K562 (cell line): ENCODE measurements around the gene RBBP4. TPM values are rescaled to one million over a fixed set of nuclear protein-coding genes. Genes with fewer than 3 reads are reported as not detected.

Experiments used
- ARID1B ChIP-seq: fragments of 450-650 bp; IDR thresholded peaks from 2 replicates; pipeline ENCODE4 v1.6.1; 2016; ENCODE audit warnings: antibody characterized with exemption, mild to moderate bottlenecking, inconsistent platforms
- CBFA2T2 ChIP-seq: fragments of 450-650 bp; conservative IDR thresholded peaks from 2 replicates; pipeline ENCODE4 v1.6.1; 2017; ENCODE audit warnings: mild to moderate bottlenecking
- CBX2 ChIP-seq: fragments of 200-600 bp; sonication (generic); IDR thresholded peaks from one replicate; pipeline ENCODE4 v1.6.1; 2012; ENCODE audit warnings: mild to moderate bottlenecking, low read length, inconsistent platforms; ENCODE audit not compliant: insufficient read depth, poor library complexity, severe bottlenecking
- CBX5 ChIP-seq: IDR thresholded peaks from 2 replicates; pipeline ENCODE4 v1.6.1; 2014; ENCODE audit warnings: low read depth, borderline replicate concordance
- E2F4 ChIP-seq: sonication (generic); formaldehyde crosslinking; IDR thresholded peaks from 2 replicates; pipeline ENCODE4 v1.8.0; 2022; ENCODE audit warnings: mild to moderate bottlenecking, low read depth, missing genetic modification reagents
- E2F5 ChIP-seq: sonication (generic); formaldehyde crosslinking; IDR thresholded peaks from 2 replicates; pipeline ENCODE4 v1.8.0; 2022; ENCODE audit warnings: mild to moderate bottlenecking, missing genetic modification reagents
- ELF4 ChIP-seq: fragments of 450-650 bp; formaldehyde crosslinking; IDR thresholded peaks from 2 replicates; pipeline ENCODE4 v1.4.0; 2022; ENCODE audit warnings: missing genetic modification characterization
- EP300 ChIP-seq: IDR thresholded peaks from 2 replicates; pipeline ENCODE4 v1.6.1; 2012; ENCODE audit warnings: low read length, improper control_type of control experiment
- ETS2 ChIP-seq: IDR thresholded peaks from 2 replicates; pipeline ENCODE4 v1.6.1; 2016; ENCODE audit warnings: borderline replicate concordance, missing genetic modification characterization, mild to moderate bottlenecking, moderate library complexity, missing compliant biosample characterization; ENCODE audit not compliant: poor library complexity, severe bottlenecking
- GATA2 ChIP-seq: sonication (generic); formaldehyde crosslinking; IDR thresholded peaks from 2 replicates; pipeline ENCODE4 v1.4.0; 2020; ENCODE audit warnings: mild to moderate bottlenecking, missing genetic modification reagents
- GTF2E2 ChIP-seq: fragments of 200-800 bp; sonication (Bioruptor generic); IDR thresholded peaks from 2 replicates; pipeline ENCODE4 v1.6.1; 2016; ENCODE audit warnings: missing genetic modification characterization, missing compliant biosample characterization
- HDAC2 ChIP-seq: fragments of 450-650 bp; IDR thresholded peaks from 2 replicates; pipeline ENCODE4 v1.6.1; 2016; ENCODE audit warnings: mild to moderate bottlenecking
- KDM5B ChIP-seq: fragments of 200-600 bp; sonication (generic); IDR thresholded peaks from 2 replicates; pipeline ENCODE4 v1.6.1; 2012; ENCODE audit warnings: low read depth, mild to moderate bottlenecking, moderate library complexity, low read length, control low read depth, inconsistent platforms; ENCODE audit not compliant: insufficient replicate concordance
- MTA3 ChIP-seq: fragments of 450-650 bp; formaldehyde crosslinking; IDR thresholded peaks from 2 replicates; pipeline ENCODE4 v1.6.1; 2017; ENCODE audit warnings: mild to moderate bottlenecking, borderline replicate concordance
- NFYB ChIP-seq: IDR thresholded peaks from 2 replicates; pipeline ENCODE4 v1.6.1; 2011; ENCODE audit warnings: mild to moderate bottlenecking, moderate library complexity; ENCODE audit not compliant: insufficient read length; ENCODE audit errors: extremely low read depth
- SIN3B ChIP-seq: fragments of 450-650 bp; IDR thresholded peaks from 2 replicates; pipeline ENCODE4 v1.6.1; 2017; ENCODE audit warnings: low read depth, mild to moderate bottlenecking, moderate library complexity
- SP1 ChIP-seq: sonication (generic); formaldehyde crosslinking; IDR thresholded peaks from 2 replicates; pipeline ENCODE4 v1.8.1; 2022; ENCODE audit warnings: mild to moderate bottlenecking, missing genetic modification reagents
- TARDBP ChIP-seq: fragments of 450-650 bp; IDR thresholded peaks from 2 replicates; pipeline ENCODE4 v1.6.1; 2016
- THAP7 ChIP-seq: fragments of 250-450 bp; sonication (Bioruptor Pico); IDR thresholded peaks from 2 replicates; pipeline ENCODE4 v1.5.0; 2021
- THRAP3 ChIP-seq: fragments of 450-650 bp; IDR thresholded peaks from 2 replicates; pipeline ENCODE4 v1.6.1; 2016; ENCODE audit warnings: mild to moderate bottlenecking, inconsistent platforms, borderline replicate concordance
- ZEB2 ChIP-seq: fragments of 450-650 bp; IDR thresholded peaks from 2 replicates; pipeline ENCODE4 v1.6.1; 2016
- ZNF347 ChIP-seq: fragments of 450-650 bp; formaldehyde crosslinking; IDR thresholded peaks from 2 replicates; pipeline ENCODE4 v1.4.0; 2020; ENCODE audit warnings: low read depth, mild to moderate bottlenecking, moderate library complexity
- ZNF449 ChIP-seq: fragments of 250-450 bp; sonication (Bioruptor Pico); IDR thresholded peaks from 2 replicates; pipeline ENCODE4 v1.8.0; 2022; ENCODE audit warnings: moderate library complexity, mild to moderate bottlenecking, inconsistent platforms
- polyA plus RNA-seq, 8 experiments: library from polyadenylated mRNA; depleted of rRNA in 4 of 8; stranded (reverse) in 5 of 8; unstranded in 3 of 8; fragments of >200 nt; fragmentation: Nextera tagmentation in 2 of 8; fragmentation: Illumina TruSeq in 1 of 8; extraction: Ambion mirVana in 2 of 8; extraction: Trizol in 1 of 8; gene quantifications; 2 replicates each; pipeline versions ENCODE4 v1.2.1 to v1.2.3, GENCODE V29; 2011 to 2014; ENCODE audit warnings: inconsistent platforms in 1 of 8, missing spikeins in 1 of 8
- total RNA-seq, 7 experiments: library from RNA; depleted of rRNA in 6 of 7; stranded (reverse); fragments of >200 nt in 6 of 7; fragmentation: Illumina TruSeq in 2 of 7; extraction: Trizol in 2 of 7; gene quantifications; 2 replicates each; pipeline versions ENCODE4 v1.2.1 to v1.2.3, GENCODE V29; 2011 to 2021; ENCODE audit warnings: low replicate concordance in 1 of 7

RBBP4 gene
- total and polyA plus RNA-seq, 9 of the 15 experiments (the other 6 are each of a cell fraction or from before 2014, with no cell fraction given) = 185 to 409 (median 259) TPM

- TF ChIP-seq ETS2 (tag) = no peak
- TF ChIP-seq ARID1B = 0 out of 2 replicates have a peak, but pooled peaks have one; percentile 22
- peak; percentile 63; the same call in 1 of the 2 replicates for TF ChIP-seq HDAC2
- peak; percentile 43; the same call in 1 of the 2 replicates for TF ChIP-seq EP300
- peak; percentile 99 for TF ChIP-seq GATA2 (CRISPR knock-in tag)
- no peak for TF ChIP-seq THAP7 (CRISPR knock-in tag)
- peak; percentile 87 for TF ChIP-seq SIN3B
- no peak for TF ChIP-seq ZNF347 (CRISPR knock-in tag)
- TF ChIP-seq GTF2E2 (tag) = no peak
- TF ChIP-seq E2F5 (CRISPR knock-in tag) = no peak
- TF ChIP-seq E2F4 (CRISPR knock-in tag) = no peak
- TF ChIP-seq ZNF449 (CRISPR knock-in tag) = no peak
- TF ChIP-seq KDM5B = peak; percentile 95
- TF ChIP-seq CBX2 = no peak
- peak; percentile 98 for TF ChIP-seq SP1 (CRISPR knock-in tag)
- 0 out of 2 replicates have a peak, but pooled peaks have one; percentile 11 for TF ChIP-seq ELF4 (CRISPR knock-in tag)
- no peak for TF ChIP-seq CBFA2T2
- no peak; the same call in 1 of the 2 replicates for TF ChIP-seq ZEB2
- TF ChIP-seq NFYB = no peak
- TF ChIP-seq CBX5 = no peak
- TF ChIP-seq MTA3 = 0 out of 2 replicates have a peak, but pooled peaks have one; percentile 11
- peak; percentile 78; the same call in 1 of the 2 replicates for TF ChIP-seq TARDBP
- TF ChIP-seq THRAP3 = 0 out of 2 replicates have a peak, but pooled peaks have one; percentile 35
Measured at GRCh38 chr1:32650248-32650751, 708 bp upstream of the RBBP4 start, which contains the start of gene ZBTB8OS (continued).
